Type B pancreatic cell (in vitro differentiated cells): ENCODE measurements around the gene PADI1. TPM values are rescaled to one million over a fixed set of nuclear protein-coding genes. Genes with fewer than 3 reads are reported as not detected.

ENCODE experiments used
- DNase-seq: peaks from one replicate; pipeline ENCODE4 v3.0.0; 2021; ENCODE audit warnings: mixed read lengths; ENCODE audit not compliant: unreplicated experiment; ENCODE audit errors: extremely low spot score
- H3K27ac Mint-ChIP-seq: 2 replicates; pipeline ENCODE4 v1.8.0; 2021; ENCODE audit warnings: mild to moderate bottlenecking, mixed read lengths
- H3K27me3 Mint-ChIP-seq: 2 replicates; pipeline ENCODE4 v1.8.0; 2021; ENCODE audit warnings: mixed read lengths
- H3K36me3 Mint-ChIP-seq: 2 replicates; pipeline ENCODE4 v1.8.0; 2021; ENCODE audit warnings: mixed read lengths
- H3K4me1 Mint-ChIP-seq: one replicate; pipeline ENCODE4 v1.8.0; 2021; ENCODE audit warnings: mixed read lengths; ENCODE audit not compliant: unreplicated experiment
- H3K4me3 Mint-ChIP-seq: 2 replicates; pipeline ENCODE4 v1.8.0; 2021; ENCODE audit warnings: mild to moderate bottlenecking, mixed read lengths
- H3K9me3 Mint-ChIP-seq: 2 replicates; pipeline ENCODE4 v1.8.0; 2021; ENCODE audit warnings: mixed read lengths
- total RNA-seq: library from RNA; stranded (reverse); gene quantifications from 2 replicates; pipeline ENCODE4 v1.2.1, GENCODE V29; 2021; ENCODE audit warnings: low replicate concordance
- TF ChIP-seq, protein P1 (sequence below): fragments of 200-600 bp; sonication (generic); conservative IDR thresholded peaks from 2 replicates; pipeline ENCODE4 v1.5.0; 2021; ENCODE audit warnings: antibody characterized with exemption, mild to moderate bottlenecking

Gene PADI1
- total RNA-seq, 1 donor from 2014 or later = 21.2 TPM

DNA sequence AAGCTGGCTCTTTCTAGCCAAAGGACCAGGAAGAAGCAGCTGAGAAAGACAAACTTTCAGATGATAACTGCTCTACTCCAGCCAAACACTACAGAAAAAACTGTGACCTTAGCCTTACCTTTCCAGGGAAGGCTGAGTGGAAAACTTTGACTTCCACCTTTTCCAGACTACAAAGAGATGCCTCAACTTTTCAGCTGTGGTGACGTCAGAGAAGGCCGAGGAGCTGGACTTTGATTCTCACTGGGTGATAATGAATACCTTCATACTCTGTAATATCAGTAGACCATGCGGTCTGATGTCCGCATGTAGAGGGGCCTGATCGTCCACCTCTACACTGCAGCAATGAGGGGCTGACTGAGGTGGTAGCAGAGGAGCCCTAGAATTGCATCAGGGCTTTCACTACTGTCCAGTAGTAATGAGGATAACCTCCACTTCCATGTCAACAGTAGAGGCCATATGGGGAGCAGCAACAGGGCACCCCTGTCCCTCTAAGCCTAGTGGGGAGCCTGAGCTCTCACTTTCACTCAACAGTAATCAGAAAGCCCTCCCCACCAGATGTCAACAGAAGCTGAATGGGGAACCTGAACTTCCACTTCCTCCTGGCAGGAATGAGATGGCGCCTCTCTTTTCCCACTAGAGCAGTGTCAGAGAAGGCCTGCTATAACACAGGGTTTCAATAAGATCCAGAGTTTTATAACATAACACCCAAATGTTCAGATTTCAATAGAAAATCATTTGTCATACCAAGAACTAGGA, 28.4 kb upstream of the PADI1 start:
- H3K9me3 Mint-ChIP-seq = peaks cover 15% of the 10 kb centered on the region
- peak; percentile 24 for DNase-seq
- H3K36me3 Mint-ChIP-seq = no peaks in the 10 kb centered on the region
- H3K27me3 Mint-ChIP-seq = peaks cover 20% of the 10 kb centered on the region
- H3K4me3 Mint-ChIP-seq = no peak overlapping the region
- no peak overlapping the region for H3K27ac Mint-ChIP-seq
- TF ChIP-seq, protein P1, sequence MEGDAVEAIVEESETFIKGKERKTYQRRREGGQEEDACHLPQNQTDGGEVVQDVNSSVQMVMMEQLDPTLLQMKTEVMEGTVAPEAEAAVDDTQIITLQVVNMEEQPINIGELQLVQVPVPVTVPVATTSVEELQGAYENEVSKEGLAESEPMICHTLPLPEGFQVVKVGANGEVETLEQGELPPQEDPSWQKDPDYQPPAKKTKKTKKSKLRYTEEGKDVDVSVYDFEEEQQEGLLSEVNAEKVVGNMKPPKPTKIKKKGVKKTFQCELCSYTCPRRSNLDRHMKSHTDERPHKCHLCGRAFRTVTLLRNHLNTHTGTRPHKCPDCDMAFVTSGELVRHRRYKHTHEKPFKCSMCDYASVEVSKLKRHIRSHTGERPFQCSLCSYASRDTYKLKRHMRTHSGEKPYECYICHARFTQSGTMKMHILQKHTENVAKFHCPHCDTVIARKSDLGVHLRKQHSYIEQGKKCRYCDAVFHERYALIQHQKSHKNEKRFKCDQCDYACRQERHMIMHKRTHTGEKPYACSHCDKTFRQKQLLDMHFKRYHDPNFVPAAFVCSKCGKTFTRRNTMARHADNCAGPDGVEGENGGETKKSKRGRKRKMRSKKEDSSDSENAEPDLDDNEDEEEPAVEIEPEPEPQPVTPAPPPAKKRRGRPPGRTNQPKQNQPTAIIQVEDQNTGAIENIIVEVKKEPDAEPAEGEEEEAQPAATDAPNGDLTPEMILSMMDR = no peak
- H3K4me1 Mint-ChIP-seq = peaks cover 6% of the 10 kb centered on the region

DNA sequence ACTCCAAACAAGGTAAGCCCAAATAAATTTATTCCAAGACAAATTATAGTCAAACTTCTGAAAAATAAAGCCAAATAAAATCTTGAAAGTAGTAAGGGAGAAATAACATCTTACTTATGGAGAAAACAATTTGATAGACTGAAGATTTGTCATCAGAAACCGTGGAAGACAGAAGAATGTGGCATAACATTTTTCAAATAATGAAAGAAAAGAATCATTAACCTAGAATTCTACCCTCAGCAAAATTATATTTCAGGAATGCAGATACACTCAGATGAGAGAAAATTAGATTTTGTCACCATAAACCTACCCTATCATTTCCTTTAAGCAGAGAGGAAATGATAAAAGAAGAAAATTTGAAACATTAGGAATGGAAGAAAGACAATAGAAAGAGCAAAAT, 27.3 kb upstream of the PADI1 start:
- Mint-ChIP-seq H3K4me3 (no peak overlapping the region), H3K4me1 (peaks cover 6% of the 10 kb centered on the region), H3K9me3 (peaks cover 15% of the 10 kb centered on the region), H3K27me3 (peaks cover 21% of the 10 kb centered on the region), H3K36me3 (no peaks in the 10 kb centered on the region), H3K27ac (no peak overlapping the region)
- TF ChIP-seq, protein P1 = no peak
- DNase-seq = no peak

DNA sequence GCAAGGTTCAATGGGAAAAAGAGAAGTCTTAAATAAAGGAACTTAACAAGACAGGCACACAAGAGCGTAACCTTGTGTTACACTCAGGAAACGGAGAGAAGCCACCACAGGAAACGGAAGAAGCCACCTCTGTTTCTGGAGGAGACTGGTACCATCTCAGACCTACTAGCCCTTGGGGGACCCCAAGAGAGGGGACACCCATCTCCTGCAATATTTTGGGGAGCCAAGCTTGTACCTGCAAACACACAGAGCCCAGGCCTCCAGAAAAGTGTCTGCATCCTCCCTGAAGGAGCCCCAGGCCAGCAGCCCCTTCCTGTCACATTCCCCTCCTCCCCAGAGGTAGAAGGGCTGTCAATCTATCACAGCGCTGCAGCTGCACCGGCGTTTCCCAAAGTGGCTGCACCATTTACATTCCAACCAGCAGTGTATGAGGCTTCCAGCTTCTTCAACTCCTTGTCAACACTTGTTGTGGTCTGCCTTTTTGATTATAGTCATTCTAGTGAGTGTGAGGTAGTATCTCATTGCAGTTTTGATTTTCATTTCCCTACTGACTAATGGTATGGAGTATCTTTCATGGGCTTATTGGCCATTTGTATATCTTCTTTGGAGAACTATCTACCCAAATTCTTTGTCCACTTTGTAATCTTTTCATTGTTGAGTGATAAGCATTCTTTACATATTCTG, 23.0 kb upstream of the PADI1 start:
- H3K27me3 Mint-ChIP-seq = peaks cover 16% of the 10 kb centered on the region
- H3K4me3 Mint-ChIP-seq = no peak overlapping the region
- no peak overlapping the region for H3K27ac Mint-ChIP-seq
- TF ChIP-seq, protein P1 = no peak
- H3K36me3 Mint-ChIP-seq = no peaks in the 10 kb centered on the region
- DNase-seq = peak; percentile 36
- H3K4me1 Mint-ChIP-seq = peaks cover 3% of the 10 kb centered on the region
- H3K9me3 Mint-ChIP-seq = peaks cover 4% of the 10 kb centered on the region

DNA sequence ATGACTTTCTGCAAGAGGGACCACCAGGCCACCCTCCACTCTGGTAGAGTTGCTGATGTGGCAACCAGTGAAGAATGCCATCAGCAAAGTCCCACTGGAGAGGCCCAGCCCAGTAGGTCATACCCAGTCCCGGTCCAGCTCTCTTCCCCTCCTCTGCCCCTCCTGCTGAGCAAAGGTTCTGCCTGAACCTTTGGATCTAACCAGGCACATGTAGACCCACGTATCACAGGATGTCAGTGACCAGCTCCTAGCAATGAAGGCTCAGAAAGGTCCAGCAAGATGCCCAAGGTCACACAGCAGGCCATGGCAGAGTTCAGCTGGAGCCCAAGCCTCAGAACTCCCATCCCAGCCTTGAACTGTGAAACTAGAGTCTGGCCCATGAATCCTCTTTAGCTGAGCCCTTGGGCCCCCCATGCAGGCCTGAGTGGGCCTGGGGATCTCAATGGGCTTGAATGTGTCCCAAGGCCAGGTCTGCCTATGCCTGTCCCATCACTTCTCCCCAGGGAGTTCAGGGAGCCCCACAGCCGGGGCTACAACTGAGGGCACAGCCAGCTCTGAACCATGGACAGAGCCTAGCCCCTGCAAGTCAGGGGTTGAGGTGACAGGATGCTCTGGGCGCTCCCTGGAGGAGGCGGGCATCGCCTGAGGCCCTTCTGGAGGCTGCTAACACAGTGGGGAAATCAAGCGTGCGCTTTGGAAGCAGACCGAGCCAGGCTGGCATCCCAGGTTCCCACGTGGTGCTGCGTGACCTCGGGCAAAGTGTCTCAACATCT, 21.4 kb upstream of the PADI1 start:
- Mint-ChIP-seq H3K9me3 (peaks cover 4% of the 10 kb centered on the region), H3K4me1 (peaks cover 7% of the 10 kb centered on the region), H3K27me3 (peaks cover 16% of the 10 kb centered on the region), H3K27ac (no peak overlapping the region), H3K36me3 (no peaks in the 10 kb centered on the region), H3K4me3 (no peak overlapping the region)
- TF ChIP-seq, protein P1 = no peak
- DNase-seq = peak; percentile 51

DNA sequence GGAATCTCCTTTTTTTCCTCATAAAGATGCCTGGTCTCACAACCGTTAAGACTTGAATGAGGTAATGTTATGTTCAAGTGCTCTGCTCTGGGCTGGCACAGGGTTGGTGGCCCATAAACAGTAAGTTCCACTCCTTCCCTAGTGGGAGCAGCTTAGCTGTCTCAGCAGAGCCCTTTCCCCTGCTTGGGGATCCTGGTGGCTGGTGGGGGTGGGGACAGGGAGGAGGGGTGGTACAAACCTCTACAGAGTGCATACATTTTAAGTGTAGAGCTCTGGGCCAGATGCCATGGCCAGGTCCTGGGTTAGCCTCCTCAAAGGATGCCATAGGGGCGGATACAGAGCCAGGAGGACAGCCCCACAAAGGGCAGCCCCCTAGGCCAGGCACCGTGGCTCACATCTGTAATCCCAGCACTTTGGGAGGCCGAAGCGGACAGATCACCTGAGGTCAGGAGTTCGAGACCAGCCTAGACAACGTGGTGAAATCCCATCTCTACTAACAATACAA, 20.7 kb upstream of the PADI1 start:
- no peak overlapping the region for H3K4me3 Mint-ChIP-seq
- H3K4me1 Mint-ChIP-seq = peaks cover 7% of the 10 kb centered on the region
- DNase-seq = peak; percentile 34
- H3K27me3 Mint-ChIP-seq = peaks cover 14% of the 10 kb centered on the region
- no peaks in the 10 kb centered on the region for H3K36me3 Mint-ChIP-seq
- TF ChIP-seq, protein P1 = no peak
- peaks cover 4% of the 10 kb centered on the region for H3K9me3 Mint-ChIP-seq
- H3K27ac Mint-ChIP-seq = no peak overlapping the region
